Ishikawa (cell line): Measurements from ENCODE around the gene SP3.

ENCODE experiments used
- CEBPB ChIP-seq: IDR thresholded peaks from 2 replicates; pipeline ENCODE4 v1.6.1; 2012
- EP300 ChIP-seq: IDR thresholded peaks from 2 replicates; pipeline ENCODE4 v1.6.1; 2012; ENCODE audit warnings: borderline replicate concordance
- FOXM1 ChIP-seq: IDR thresholded peaks from 2 replicates; pipeline ENCODE4 v1.6.1; 2012; ENCODE audit warnings: low read depth, borderline replicate concordance
- MAX ChIP-seq: IDR thresholded peaks from 2 replicates; pipeline ENCODE4 v1.6.1; 2012
- RAD21 ChIP-seq: IDR thresholded peaks from 2 replicates; pipeline ENCODE4 v1.6.1; 2012; ENCODE audit warnings: low read depth
- REST ChIP-seq: IDR thresholded peaks from 2 replicates; pipeline ENCODE4 v1.6.1; 2012; ENCODE audit warnings: low read depth, mild to moderate bottlenecking
- TAF1 ChIP-seq: IDR thresholded peaks from 2 replicates; pipeline ENCODE4 v1.6.1; 2012; ENCODE audit warnings: low read depth, mild to moderate bottlenecking
- TEAD4 ChIP-seq: IDR thresholded peaks from 2 replicates; pipeline ENCODE4 v1.6.1; 2012
- ZBTB7A ChIP-seq: IDR thresholded peaks from 2 replicates; pipeline ENCODE4 v1.6.1; 2012; ENCODE audit warnings: low read depth
- TF ChIP-seq, protein P1 (sequence below): IDR thresholded peaks from 2 replicates; pipeline ENCODE4 v1.6.1; 2012

GRCh38 chr2:173935305-173935704 lies 29.9 kb downstream of the SP3 start:
- TF ChIP-seq, protein P1, sequence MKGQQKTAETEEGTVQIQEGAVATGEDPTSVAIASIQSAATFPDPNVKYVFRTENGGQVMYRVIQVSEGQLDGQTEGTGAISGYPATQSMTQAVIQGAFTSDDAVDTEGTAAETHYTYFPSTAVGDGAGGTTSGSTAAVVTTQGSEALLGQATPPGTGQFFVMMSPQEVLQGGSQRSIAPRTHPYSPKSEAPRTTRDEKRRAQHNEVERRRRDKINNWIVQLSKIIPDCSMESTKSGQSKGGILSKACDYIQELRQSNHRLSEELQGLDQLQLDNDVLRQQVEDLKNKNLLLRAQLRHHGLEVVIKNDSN, result no peak
- no peak for TF ChIP-seq EP300
- TF ChIP-seq MAX, result no peak
- TF ChIP-seq CEBPB, result no peak
- TF ChIP-seq TEAD4, result no peak
- TF ChIP-seq FOXM1, result no peak
- TF ChIP-seq REST, result no peak
- no peak for TF ChIP-seq TAF1
- TF ChIP-seq RAD21, result no peak
- no peak for TF ChIP-seq ZBTB7A
